WI38 (cell line): ENCODE results near the gene ARGLU1.

ENCODE experiments used
- H3K4me3 ChIP-seq: 2 replicates; pipeline ENCODE4 v1.5.1; 2011; ENCODE audit warnings: low read depth, mild to moderate bottlenecking, control low read depth, low read length
- CTCF ChIP-seq: IDR thresholded peaks from 2 replicates; pipeline ENCODE4 v1.5.1; 2012; ENCODE audit warnings: low read depth, mild to moderate bottlenecking, control low read depth, low read length

ARGLU1 gene

DNA sequence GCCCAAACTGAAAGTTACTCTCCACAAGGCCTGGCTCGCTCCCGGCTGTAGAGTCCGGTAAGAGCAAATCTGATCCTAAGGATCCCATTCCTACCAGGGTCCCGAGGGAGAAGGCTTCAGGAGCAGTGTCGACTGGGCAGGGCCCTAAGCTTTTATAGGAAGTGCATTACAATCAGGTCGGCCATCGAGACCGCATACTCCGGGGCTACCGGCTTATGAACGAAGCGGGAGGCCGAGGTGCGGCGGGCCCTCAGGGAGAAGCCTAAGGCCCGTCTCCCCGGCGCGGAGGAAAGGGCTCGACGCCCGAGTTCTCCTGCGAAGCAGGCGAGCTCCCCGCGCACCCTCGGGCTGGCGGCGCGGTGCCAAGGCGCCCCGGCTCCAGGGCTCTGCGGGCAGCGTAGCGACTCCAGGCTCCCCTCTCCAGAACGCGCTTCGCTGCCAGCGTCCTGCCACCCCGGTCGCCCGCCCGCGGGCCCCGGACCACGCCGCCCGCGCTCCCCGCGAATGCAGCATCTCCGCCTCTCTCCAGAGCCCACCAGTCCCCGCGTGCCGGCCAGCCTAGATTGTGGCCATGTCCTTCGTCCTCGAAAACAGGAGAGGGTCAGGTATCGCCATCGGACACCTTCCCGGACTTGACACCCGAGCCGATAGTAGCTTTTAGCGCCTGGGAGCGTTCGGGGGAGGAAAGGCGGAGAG is 33.8 kb downstream of the ARGLU1 start:
- no peak for TF ChIP-seq CTCF
- peak overlapping the region; percentile 84 for H3K4me3 ChIP-seq

DNA sequence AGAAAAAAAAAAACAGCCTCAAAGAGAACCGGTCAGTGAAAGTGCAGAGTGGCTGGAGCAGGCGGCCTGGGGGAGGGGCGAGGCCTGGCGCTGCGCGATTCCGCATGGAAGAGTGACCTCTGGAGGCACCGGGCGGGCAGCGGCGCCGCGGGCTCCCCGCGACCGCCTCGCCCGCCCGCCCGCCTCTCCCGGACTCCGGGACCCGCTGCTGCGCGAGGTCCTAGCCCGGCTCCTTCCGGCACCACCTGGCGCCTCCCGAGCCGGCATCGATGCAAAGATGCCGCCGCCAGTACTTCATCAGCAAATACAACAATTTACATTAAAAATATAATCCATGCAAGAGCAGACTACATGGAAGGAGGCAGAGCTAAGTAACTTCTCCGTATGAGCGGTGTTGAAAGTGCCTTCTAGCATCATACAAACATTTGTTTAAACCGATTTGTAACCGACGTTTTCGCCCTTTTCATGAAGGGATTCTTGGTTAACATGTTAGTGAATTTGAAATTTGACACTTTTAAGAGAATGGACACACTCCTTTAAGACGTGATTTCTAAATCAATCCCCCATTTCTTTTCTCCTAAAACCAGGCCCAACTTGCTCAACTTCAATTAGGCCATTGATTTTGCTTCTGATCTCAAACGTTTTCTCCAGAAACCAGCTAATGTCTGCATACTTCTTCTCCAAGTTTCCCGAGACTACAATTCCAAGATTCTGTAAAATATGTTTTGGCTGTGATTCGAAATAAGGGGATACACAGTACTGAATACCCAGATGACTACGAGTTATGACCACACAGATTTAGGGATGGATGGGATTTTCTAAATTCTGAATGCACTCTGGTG is 34.6 kb downstream of the ARGLU1 start:
- peak overlapping the region; percentile 84 for H3K4me3 ChIP-seq
- no peak; the same call in 1 of the 2 replicates for TF ChIP-seq CTCF

GRCh38 chr13:106532111-106532929 is 35.6 kb downstream of the ARGLU1 start:
- H3K4me3 ChIP-seq, result peak overlapping the region; percentile 84

GRCh38 chr13:106530980-106531481 is 36.9 kb downstream of the ARGLU1 start:
- no peak for TF ChIP-seq CTCF
- H3K4me3 ChIP-seq, result no peak overlapping the region; the same call in 1 of the 2 replicates

More at GRCh38 chr13:106532111-106532929, 35.6 kb downstream of the ARGLU1 start:
- TF ChIP-seq CTCF, result no peak

DNA sequence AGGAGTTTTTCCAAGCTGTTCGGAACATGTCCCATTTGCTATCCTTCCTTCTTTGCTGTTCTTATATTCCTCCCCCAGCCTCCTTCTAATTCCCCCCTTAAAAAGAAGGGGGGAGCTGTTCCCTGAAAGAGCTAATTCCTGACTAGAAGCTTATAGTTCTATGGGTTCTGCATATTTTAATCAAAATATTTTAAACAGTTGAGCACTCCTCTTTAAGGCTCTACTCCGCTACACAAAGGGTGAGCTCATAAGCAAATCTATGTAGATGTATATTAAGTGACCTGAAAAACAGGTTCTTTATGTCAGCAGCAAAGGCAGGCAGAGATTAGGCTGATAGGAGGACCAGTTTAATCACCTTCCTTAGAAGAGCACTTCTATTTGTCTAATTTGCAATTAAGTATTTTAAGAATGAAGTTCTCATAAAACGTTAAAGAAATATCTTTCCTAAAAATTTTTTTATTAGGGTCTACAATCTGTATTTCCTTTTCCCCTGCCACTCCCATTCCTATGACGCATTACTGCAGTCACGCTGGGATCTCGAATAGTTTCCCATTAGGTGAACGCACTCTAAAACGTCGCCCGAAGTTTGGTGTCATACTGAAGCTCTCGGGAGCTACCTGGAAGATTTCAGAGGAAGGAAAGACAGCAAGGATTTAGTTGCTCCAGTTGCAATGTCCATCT is 37.6 kb downstream of the ARGLU1 start:
- TF ChIP-seq CTCF, result no peak
- H3K4me3 ChIP-seq, result no peak overlapping the region

- no peak for TF ChIP-seq CTCF
- no peak overlapping the region for H3K4me3 ChIP-seq
These were observed 38.3 kb downstream of the ARGLU1 start for GRCh38 chr13:106529415-106530170.
